Muscle layer of colon (tissue), 2 donors: Measurements from ENCODE around the gene COA8.
"Not testable (repeated sequence)": the region's sequence is repeated elsewhere in the genome, so short reads cannot be mapped to it uniquely, and the experiment has no call there.

ENCODE experiments used
- H3K27ac ChIP-seq: one replicate; pipeline ENCODE4 v1.7.0; 2013; ENCODE audit warnings: low read depth, mild to moderate bottlenecking, low read length, moderate library complexity
- H3K27me3 ChIP-seq, 2 donors: one replicate each; pipeline ENCODE4 v1.7.0; 2013; ENCODE audit warnings: low read length in 2 of 2, mild to moderate bottlenecking in 2 of 2; ENCODE audit not compliant: insufficient read depth in 2 of 2, control insufficient read depth in 1 of 2
- H3K36me3 ChIP-seq: one replicate; pipeline ENCODE4 v1.7.0; 2013; ENCODE audit warnings: mild to moderate bottlenecking, low read length; ENCODE audit not compliant: insufficient read depth
- H3K4me1 ChIP-seq: one replicate; pipeline ENCODE4 v1.7.0; 2013; ENCODE audit warnings: mild to moderate bottlenecking, low read length; ENCODE audit not compliant: insufficient read depth
- H3K4me3 ChIP-seq, 2 donors: one replicate each; pipeline ENCODE4 v1.7.0; 2013; ENCODE audit warnings: low read length in 2 of 2, low read depth in 1 of 2, mild to moderate bottlenecking in 1 of 2, moderate library complexity in 1 of 2
- H3K9ac ChIP-seq: one replicate; pipeline ENCODE4 v1.7.0; 2013; ENCODE audit warnings: low read length
- H3K9me3 ChIP-seq: one replicate; pipeline ENCODE4 v1.7.0; 2013; ENCODE audit warnings: mild to moderate bottlenecking, low read length
- donor health status: abdominal sarcoma.
- donor health status: Adenocarcinoma of cecum.

Gene COA8

GRCh38 chr14:103606963-103607668 is 44.4 kb downstream of the COA8 start:
- peaks cover 18% of the 10 kb centered on the region for H3K4me1 ChIP-seq
- H3K9ac ChIP-seq = no peak overlapping the region
- H3K4me3 ChIP-seq = peak overlapping the region; percentile 36 to 51
- H3K36me3 ChIP-seq = no peaks in the 10 kb centered on the region
- H3K27me3 ChIP-seq = peaks cover 5 to 6% of the 10 kb centered on the region in 2 donors
- H3K27ac ChIP-seq = no peak overlapping the region
- H3K9me3 ChIP-seq = no peaks in the 10 kb centered on the region

GRCh38 chr14:103607822-103608221 is 45.1 kb downstream of the COA8 start:
- peaks cover 18% of the 10 kb centered on the region for H3K4me1 ChIP-seq
- H3K9ac ChIP-seq = no peak overlapping the region
- H3K27ac ChIP-seq = no peak overlapping the region
- H3K27me3 ChIP-seq = peaks cover 5 to 6% of the 10 kb centered on the region in 2 donors
- no peaks in the 10 kb centered on the region for H3K9me3 ChIP-seq
- H3K36me3 ChIP-seq = no peaks in the 10 kb centered on the region
- peak overlapping the region in 1 of 2 donors; percentile 51 for H3K4me3 ChIP-seq

- H3K27me3 ChIP-seq, H3K9me3 ChIP-seq, H3K27ac ChIP-seq, H3K9ac ChIP-seq, H3K4me3 ChIP-seq, H3K36me3 ChIP-seq: not testable (repeated sequence)
- peaks cover 18% of the 10 kb centered on the region for H3K4me1 ChIP-seq
These were observed 46.3 kb downstream of the COA8 start for GRCh38 chr14:103609081-103609480.

GRCh38 chr14:103611215-103611614 is 48.5 kb downstream of the COA8 start:
- Histone ChIP-seq H3K9ac (no peak overlapping the region), H3K36me3 (no peaks in the 10 kb centered on the region), H3K4me1 (peaks cover 18% of the 10 kb centered on the region), H3K4me3 (no peak overlapping the region), H3K27me3 (peaks cover 5 to 6% of the 10 kb centered on the region in 2 donors), H3K9me3 (no peaks in the 10 kb centered on the region), H3K27ac (no peak overlapping the region)

- Histone ChIP-seq H3K36me3 (no peaks in the 10 kb centered on the region), H3K4me3 (no peak overlapping the region), H3K9ac (no peak overlapping the region), H3K27me3 (peaks cover 0 to 2% of the 10 kb centered on the region in 2 donors), H3K4me1 (peaks cover under 1% of the 10 kb centered on the region), H3K9me3 (no peaks in the 10 kb centered on the region), H3K27ac (no peak overlapping the region)
These were observed 50.8 kb downstream of the COA8 start for GRCh38 chr14:103613517-103613916.

DNA sequence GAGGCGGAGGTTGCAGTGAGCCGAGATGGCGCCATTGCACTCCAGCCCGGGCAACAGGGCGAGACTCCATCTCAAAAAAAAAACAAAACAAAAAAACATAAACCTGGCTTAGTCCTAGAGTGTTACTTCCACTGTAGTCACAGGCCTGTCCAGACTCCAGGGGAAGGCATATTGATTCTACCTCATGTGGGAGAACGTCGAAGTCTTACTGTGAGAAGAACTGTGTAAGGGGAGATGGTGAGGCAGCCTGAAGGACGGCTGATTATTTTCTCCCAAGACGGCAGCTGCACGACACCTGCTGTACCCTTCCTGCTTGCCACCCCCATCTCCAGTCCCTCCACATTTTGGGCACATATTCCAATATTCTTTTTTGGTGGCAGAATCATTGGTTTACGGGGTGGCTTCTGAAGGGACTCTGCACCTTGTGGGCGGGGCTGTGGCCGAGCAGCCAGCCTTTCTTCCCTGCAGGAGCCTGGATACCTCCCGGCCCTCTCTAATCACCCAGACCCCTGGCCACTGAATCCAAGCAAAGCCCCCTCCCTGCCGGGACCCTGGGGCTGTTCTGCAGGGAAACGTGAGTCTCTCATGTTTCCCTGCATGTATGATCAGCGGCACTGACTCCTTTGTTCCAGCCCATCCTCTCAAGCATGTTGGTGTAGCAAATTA is 54.0 kb downstream of the COA8 start:
- Histone ChIP-seq H3K27me3 (no peaks in the 10 kb centered on the region), H3K27ac (no peak overlapping the region), H3K9me3 (no peaks in the 10 kb centered on the region), H3K4me1 (no peaks in the 10 kb centered on the region), H3K36me3 (no peaks in the 10 kb centered on the region), H3K9ac (no peak overlapping the region), H3K4me3 (no peak overlapping the region)

DNA sequence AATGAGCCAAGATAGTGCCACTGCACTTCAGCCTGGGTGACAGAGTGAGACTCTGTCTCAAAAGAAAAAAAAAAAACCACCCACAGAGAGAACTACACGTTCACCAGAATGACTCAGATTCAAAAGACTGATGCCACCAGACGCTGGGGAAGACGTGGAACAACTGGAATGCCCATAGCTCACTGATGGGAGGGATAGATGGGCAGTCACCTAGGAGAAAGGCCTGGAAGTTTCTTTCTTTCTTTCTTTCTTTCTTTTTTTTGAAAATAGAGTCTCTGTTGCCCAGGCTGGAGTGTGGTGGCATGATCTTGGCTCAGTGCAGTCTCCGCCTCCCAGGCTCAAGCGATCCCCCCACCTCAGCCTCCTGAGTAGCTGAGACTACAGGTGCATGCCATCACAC is 56.3 kb downstream of the COA8 start:
- H3K9me3 ChIP-seq = no peaks in the 10 kb centered on the region
- no peak overlapping the region for H3K4me3 ChIP-seq
- H3K27ac ChIP-seq = no peak overlapping the region
- no peak overlapping the region for H3K9ac ChIP-seq
- no peaks in the 10 kb centered on the region for H3K27me3 ChIP-seq
- no peaks in the 10 kb centered on the region for H3K36me3 ChIP-seq
- peaks cover 4% of the 10 kb centered on the region for H3K4me1 ChIP-seq

DNA sequence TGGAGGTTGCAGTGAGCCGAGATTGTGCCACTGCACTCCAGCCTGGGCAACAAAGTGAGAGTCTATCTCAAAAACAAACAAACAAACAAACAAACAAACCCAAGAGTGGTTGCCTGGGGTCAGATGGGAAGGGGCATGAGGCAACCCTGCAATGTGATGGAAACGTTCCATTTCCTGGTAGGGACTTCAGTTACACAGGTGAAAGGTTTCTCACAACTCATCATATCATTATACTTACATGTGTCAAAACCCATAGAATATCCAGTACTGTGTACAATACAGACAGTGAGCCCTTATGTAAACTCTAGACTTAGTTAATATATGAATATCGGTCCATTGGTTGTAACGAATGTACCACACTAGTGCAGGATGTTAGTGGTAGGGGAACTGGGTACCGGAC is 59.1 kb downstream of the COA8 start:
- Histone ChIP-seq H3K4me3 (no peak overlapping the region), H3K4me1 (peaks cover 13% of the 10 kb centered on the region), H3K27ac (no peak overlapping the region), H3K9me3 (no peaks in the 10 kb centered on the region), H3K36me3 (no peaks in the 10 kb centered on the region), H3K27me3 (no peaks in the 10 kb centered on the region), H3K9ac (no peak overlapping the region)

GRCh38 chr14:103623308-103623707 is 60.5 kb downstream of the COA8 start:
- Histone ChIP-seq H3K36me3 (no peaks in the 10 kb centered on the region), H3K9ac (no peak overlapping the region), H3K4me3 (no peak overlapping the region), H3K9me3 (no peaks in the 10 kb centered on the region), H3K27ac (no peak overlapping the region), H3K27me3 (no peaks in the 10 kb centered on the region), H3K4me1 (peaks cover 24% of the 10 kb centered on the region)

DNA sequence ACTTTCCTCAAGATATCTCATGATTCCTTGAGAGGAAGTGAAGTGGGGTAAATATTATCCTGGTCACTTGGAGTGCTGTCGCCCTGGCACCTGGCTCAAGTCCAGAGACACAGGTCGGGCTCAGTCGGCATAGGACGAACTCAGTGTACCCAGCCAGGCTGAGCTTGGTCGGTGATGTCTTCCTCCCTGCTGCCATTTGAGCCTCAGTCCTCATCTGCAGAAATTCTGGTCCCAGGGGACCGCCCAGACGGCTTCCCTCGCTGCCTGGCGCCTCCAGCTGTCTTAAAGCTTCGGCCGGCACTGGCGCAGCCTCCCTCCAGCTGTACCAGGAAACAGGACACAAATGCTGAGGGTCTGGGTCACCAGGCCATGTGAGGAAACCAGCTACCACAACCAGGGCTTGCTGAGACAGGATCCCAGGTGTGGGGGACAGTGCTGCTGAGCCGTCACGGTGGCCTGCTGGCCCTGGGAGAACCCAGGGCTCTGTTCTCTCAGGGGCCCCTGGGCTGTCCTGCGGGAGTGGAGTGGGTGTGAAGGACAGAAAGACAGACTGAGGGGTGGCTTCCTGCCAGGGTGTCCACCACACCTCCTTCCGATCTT is 61.2 kb downstream of the COA8 start:
- Histone ChIP-seq H3K27ac (no peak overlapping the region), H3K9ac (no peak overlapping the region), H3K36me3 (no peaks in the 10 kb centered on the region), H3K4me3 (no peak overlapping the region), H3K27me3 (no peaks in the 10 kb centered on the region), H3K9me3 (no peaks in the 10 kb centered on the region), H3K4me1 (peaks cover 26% of the 10 kb centered on the region)

DNA sequence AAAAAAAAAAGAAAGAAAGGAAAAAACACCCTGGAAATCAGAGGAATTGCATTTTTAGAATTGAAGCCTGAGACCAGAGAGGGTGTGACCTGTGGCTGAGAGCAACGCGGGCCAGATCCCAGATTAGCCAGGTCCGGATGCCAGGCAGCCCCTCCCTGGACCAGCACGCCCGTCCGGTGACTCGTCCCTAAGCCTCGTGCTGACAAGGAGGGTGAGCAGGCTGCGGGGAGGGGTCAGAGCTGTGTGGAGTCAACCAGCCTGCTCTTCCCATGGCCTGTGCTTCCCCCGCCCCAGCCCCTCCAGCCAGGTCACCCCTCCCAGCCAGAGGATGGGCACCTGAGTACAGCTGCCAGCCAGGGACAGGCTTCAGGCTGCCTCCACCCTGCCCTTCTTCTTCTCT is 62.1 kb downstream of the COA8 start:
- peaks cover 26% of the 10 kb centered on the region for H3K4me1 ChIP-seq
- no peaks in the 10 kb centered on the region for H3K27me3 ChIP-seq
- H3K4me3 ChIP-seq = no peak overlapping the region
- H3K27ac ChIP-seq = no peak overlapping the region
- H3K9me3 ChIP-seq = no peaks in the 10 kb centered on the region
- H3K36me3 ChIP-seq = no peaks in the 10 kb centered on the region
- no peak overlapping the region for H3K9ac ChIP-seq
